ENCODE results near the gene MUSTN1.

MUSTN1 gene

GRCh38 chr3:52786330-52787215 lies 48.2 kb downstream of the MUSTN1 start:
- H3K27me3 ChIP-seq (ENCODE audit: insufficient read depth, insufficient read length), result peaks cover 7% of the 10 kb centered on the region
- no peaks in the 10 kb centered on the region for H3K36me3 ChIP-seq (ENCODE audit: insufficient read depth, insufficient read length, low read length)
- no peak overlapping the region for H3K9ac ChIP-seq (ENCODE audit: insufficient read length, low read depth)
- peaks cover 5% of the 10 kb centered on the region for H3K4me1 ChIP-seq (ENCODE audit: insufficient read depth, insufficient read length)
- H3K4me3 ChIP-seq (ENCODE audit: insufficient read length, low read depth), result no peak overlapping the region
- no peak for DNase-seq (ENCODE audit: low read depth, low spot score)
- no peak for TF ChIP-seq YY1 (IDR thresholded peaks at IDR 0.05; ENCODE audit: insufficient read depth, insufficient read length)
- H3K9me3 ChIP-seq (ENCODE audit: insufficient read depth, low read length), result no peaks in the 10 kb centered on the region

- TF ChIP-seq SUZ12 (IDR thresholded peaks at IDR 0.05; ENCODE audit: extremely low read depth, insufficient read depth, insufficient read length), result no peak
- TF ChIP-seq YY1 (IDR thresholded peaks at IDR 0.05; ENCODE audit: insufficient read depth, insufficient read length), result no peak
- TF ChIP-seq ZNF274 (IDR thresholded peaks at IDR 0.05; ENCODE audit: low read depth, low read length), result no peak
- DNase-seq (ENCODE audit: low read depth, low spot score), result no peak
- no peaks in the 10 kb centered on the region for H3K36me3 ChIP-seq (ENCODE audit: insufficient read depth, insufficient read length, low read length)
- no peak overlapping the region for H3K9ac ChIP-seq (ENCODE audit: insufficient read length, low read depth)
- H3K27me3 ChIP-seq (ENCODE audit: insufficient read depth, insufficient read length), result peaks cover 10% of the 10 kb centered on the region
- H3K4me1 ChIP-seq (ENCODE audit: insufficient read depth, insufficient read length), result peaks cover 5% of the 10 kb centered on the region
- H3K9me3 ChIP-seq (ENCODE audit: insufficient read depth, low read length), result no peaks in the 10 kb centered on the region
- H3K4me3 ChIP-seq (ENCODE audit: insufficient read length, low read depth), result no peak overlapping the region
Observed at GRCh38 chr3:52784931-52785590, 49.8 kb downstream of the MUSTN1 start.

- TF ChIP-seq YY1 (IDR thresholded peaks at IDR 0.05; ENCODE audit: insufficient read depth, insufficient read length) (no peak), ZNF274 (IDR thresholded peaks at IDR 0.05; ENCODE audit: low read depth, low read length) (no peak), SUZ12 (IDR thresholded peaks at IDR 0.05; ENCODE audit: extremely low read depth, insufficient read depth, insufficient read length) (no peak)
- Histone ChIP-seq H3K4me1 (ENCODE audit: insufficient read depth, insufficient read length) (peaks cover 5% of the 10 kb centered on the region), H3K27me3 (ENCODE audit: insufficient read depth, insufficient read length) (peaks cover 12% of the 10 kb centered on the region), H3K9me3 (ENCODE audit: insufficient read depth, low read length) (no peaks in the 10 kb centered on the region), H3K4me3 (ENCODE audit: insufficient read length, low read depth) (no peak overlapping the region), H3K36me3 (ENCODE audit: insufficient read depth, insufficient read length, low read length) (no peaks in the 10 kb centered on the region), H3K9ac (ENCODE audit: insufficient read length, low read depth) (no peak overlapping the region)
- no peak for DNase-seq (ENCODE audit: low read depth, low spot score)
Observed at GRCh38 chr3:52784021-52784621, 50.7 kb downstream of the MUSTN1 start.

GRCh38 chr3:52783211-52783555 lies 51.6 kb downstream of the MUSTN1 start:
- TF ChIP-seq ZNF274 (IDR thresholded peaks at IDR 0.05; ENCODE audit: low read depth, low read length), result no peak
- no peak for TF ChIP-seq SUZ12 (IDR thresholded peaks at IDR 0.05; ENCODE audit: extremely low read depth, insufficient read depth, insufficient read length)
- no peak for TF ChIP-seq YY1 (IDR thresholded peaks at IDR 0.05; ENCODE audit: insufficient read depth, insufficient read length)
- no peak overlapping the region for H3K9ac ChIP-seq (ENCODE audit: insufficient read length, low read depth)
- no peaks in the 10 kb centered on the region for H3K36me3 ChIP-seq (ENCODE audit: insufficient read depth, insufficient read length, low read length)
- peaks cover 5% of the 10 kb centered on the region for H3K4me1 ChIP-seq (ENCODE audit: insufficient read depth, insufficient read length)
- no peak overlapping the region for H3K4me3 ChIP-seq (ENCODE audit: insufficient read length, low read depth)
- peaks cover 11% of the 10 kb centered on the region for H3K27me3 ChIP-seq (ENCODE audit: insufficient read depth, insufficient read length)
- no peak for DNase-seq (ENCODE audit: low read depth, low spot score)
- no peaks in the 10 kb centered on the region for H3K9me3 ChIP-seq (ENCODE audit: insufficient read depth, low read length)

All from NT2/D1 (cell line).